Fibroblast of skin of left quadriceps (primary cell): ENCODE measurements around the gene SLC12A7.

Source experiments
- DNase-seq, 2 experiments: peaks; one replicate each; pipeline ENCODE4 v3.0.0-alpha.2; 2013; ENCODE audit warnings: low read depth in 2 of 2

The SLC12A7 gene

DNA sequence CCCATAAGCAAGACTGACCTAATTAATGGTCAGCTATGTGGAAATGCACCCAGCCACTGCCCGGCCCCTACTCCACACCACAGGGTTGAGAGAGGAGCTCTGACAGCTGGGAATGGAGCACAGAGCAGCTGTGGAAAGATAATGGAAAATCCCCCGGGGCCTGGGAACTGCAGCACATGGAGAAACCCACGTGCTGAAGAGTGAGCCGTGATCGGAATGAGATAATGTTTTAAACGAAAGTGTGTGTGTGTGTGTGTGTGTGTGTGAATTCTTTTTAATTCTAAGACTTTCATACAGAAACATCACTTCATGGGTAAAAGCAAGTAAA lies 13.1 kb upstream of the SLC12A7 start:
- no peak for DNase-seq

DNA sequence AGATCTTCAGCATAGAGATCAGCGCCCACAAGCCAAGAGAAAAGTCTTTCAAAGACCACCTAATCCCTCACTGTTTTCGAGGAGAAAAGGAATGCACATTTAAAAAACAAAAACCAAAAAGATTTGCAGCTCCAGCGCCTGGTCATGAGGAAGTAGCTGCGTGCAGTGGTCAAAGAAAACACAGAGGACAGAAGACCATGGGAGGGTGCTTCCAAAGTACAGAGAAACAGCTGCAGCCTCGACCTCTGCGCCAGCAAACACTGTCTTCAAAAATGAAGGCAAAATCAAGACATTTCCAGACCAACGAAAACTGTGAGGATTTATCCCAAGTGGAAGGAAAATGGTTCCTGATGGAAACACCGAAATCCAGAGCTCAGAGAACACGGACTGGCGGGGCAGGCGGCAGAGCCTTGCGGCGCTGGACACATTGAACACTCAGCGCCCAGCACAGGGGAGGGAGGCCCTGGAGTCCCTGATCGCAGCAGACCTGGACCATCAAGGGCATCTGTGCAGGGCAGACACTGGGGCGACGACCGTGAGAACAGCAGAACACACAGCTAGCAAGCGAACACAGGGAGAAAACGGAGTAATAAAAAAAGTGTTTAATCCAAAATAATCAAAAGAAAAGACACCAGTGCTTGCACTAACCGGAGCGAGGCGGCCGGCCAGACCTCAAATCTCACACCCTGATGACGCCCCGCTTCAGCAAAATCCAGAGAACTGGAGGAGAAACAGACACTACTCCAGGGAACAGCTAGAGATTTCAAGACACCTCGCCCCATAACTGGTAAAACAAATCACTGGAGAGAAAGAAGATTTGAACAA lies 12.6 kb upstream of the SLC12A7 start:
- no peak for DNase-seq

DNA sequence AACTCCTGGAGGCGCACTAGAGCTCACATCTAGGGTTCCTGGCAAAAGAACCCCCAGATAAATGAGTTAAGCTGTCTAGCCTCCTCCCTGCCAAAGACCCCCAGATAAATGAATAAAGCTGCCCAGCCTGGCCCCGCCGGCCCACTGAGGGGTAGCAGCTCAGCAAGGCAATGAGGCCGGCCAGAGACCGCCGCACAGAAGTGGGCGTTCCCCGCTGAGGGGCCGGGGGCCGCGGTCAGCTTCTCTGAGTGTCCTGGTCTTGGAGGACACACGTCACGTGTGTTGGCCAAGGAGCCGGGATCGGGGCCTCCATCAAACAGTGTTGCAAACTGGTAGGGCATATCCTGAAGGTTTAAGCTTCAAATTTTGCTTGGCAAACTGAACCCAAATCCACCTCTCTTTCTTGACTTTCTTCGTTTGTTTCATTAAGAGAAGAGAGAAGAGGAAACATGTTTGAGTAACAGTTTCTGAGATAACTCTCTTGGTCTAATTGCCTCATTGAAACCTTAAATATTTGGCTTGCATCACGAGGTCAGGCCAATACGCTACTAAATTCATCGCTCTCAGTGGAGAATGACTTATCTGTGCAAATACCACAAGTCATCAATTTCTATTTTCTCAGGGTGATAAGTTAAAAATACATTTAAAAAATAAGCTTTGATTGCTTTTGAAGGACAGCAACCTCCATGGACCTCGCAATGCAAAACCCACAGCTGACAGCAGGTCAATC lies 11.7 kb upstream of the SLC12A7 start:
- DNase-seq, result no peak

DNA sequence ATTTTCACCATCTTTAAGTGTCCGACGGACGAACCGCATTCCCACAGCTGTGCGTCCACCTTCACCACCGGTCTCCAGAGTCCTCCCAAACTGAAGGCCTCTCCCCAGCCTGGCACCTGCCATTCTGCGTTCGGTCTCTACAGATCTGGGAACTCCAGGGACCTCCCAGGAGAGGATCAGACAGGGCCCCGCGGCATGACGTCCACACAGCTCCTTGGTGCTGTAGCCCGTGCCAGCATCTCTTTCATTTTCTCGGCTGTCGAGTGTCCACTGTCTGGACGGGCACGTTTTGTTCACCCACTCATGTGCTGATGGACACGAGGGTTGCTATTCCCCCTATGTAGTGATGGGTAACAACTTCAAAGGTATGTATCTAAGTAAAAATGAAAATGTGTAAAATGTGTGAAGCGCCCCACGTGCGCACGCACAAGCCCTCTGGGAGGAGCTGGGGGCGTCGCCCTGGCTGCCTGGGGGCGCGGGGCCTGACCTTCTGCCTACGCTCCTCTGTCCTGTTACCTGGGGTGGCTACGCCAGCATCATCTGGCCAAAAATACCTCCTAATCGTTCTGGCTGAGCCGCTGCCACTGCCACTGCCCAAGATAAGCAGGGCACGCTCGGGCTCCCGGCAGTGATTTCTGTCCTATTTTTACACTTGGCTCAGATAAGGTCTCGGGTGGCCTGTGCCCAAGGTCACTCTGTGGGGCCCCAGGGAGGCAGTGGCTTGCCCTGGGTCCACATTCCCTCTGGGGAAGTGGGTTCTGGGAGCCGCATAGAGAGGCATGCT lies 10.8 kb upstream of the SLC12A7 start:
- DNase-seq, result no peak

DNA sequence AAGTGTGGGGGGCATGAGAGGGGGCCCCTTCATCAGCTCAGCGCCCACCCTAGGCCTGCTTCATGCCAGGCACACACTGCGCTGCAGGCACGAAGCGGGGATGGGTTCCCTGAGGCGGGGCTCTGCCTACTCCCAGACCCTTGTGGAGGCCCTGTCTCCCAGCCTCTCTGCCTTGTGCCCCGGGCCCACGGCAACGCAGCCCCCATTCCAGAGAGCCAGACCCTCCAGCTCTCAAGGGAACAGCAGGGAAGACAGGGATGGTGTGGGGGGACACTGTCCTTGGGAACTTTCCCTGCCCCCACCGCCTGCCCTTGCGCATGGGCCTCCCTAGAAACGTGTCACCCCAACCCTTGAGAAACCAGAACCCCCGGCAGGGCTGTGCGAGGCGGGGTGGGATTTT lies 10.0 kb upstream of the SLC12A7 start:
- DNase-seq, result no peak

DNA sequence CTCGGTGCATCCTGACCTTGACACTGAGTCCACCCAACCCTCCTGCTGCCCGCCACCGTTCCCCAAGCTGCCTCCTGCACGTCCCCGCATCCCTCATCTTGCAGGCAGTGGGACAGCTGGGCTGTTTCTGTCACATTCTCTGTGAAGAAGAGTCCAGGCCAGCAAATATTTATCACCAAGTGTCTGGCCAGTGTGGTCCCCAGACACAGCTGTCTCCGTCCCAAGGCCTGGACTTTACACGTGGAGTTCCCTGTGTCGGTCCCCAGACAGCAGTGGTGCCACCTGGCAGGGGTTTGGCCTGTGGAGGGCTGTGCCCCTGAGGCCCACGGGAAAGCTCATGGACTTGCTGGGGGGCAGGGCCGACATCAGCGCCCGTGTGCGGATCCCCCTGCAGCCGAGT lies 9.2 kb upstream of the SLC12A7 start:
- no peak for DNase-seq

DNA sequence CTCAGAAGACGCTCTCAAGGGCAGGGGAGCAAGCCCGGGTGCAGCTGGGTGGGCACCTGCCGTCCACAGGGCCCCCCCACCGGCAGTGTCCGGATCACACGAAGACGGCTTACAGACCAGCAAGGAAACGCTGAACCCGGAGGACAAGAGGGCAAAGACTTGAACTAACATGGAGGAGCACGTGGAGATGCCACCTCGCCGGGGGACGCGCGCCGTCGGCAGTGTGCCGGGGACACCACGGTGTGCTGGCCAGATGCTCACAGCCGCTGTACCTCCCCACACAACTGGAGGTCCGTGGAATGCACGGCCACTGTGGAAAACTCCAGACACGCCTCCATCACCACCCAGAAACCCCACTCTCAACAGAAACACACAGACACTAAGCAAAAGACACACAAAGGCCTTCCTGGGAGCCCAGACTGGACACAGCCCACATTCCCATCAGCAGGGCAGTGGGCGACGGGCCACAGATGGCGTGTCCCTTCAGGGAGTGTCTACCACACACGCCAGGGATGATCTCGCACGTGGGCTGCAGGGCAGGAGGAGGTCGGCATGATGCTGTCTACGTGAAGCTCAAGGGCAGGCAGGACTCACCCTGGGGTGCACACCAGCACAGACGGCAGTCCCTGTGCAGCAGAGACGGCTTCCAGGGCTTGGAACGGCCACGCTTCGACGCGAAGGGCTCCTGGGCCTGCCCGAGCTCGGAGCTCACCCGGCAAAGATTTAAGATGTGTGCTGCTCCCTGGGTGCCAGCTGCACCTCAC lies 8.6 kb upstream of the SLC12A7 start:
- no peak for DNase-seq

DNA sequence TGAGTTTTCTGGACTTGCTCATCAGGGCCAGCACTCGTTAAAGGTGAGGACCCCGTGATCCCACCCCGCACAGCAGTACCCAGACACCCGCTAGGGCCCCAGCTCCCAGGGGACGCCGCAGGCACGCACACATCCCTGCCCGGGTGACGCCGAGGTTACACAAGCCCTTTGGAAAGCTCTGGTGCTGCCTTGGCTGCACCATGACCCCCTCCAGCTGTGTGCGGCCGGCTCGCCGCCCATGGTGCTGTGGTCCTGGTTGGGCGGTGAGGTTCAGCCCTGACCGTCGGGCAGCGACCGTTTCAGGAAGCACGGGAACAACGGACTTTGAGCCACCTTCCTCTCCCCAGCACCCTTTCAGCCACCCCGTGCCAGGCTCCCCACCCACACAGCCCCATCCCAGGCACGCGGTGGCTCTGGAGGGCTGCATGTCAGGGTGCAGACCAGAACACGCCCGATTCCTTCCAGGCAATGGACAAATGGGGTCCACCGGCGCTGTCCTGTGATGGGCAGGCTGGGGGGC lies 7.5 kb upstream of the SLC12A7 start:
- DNase-seq, result no peak

DNA sequence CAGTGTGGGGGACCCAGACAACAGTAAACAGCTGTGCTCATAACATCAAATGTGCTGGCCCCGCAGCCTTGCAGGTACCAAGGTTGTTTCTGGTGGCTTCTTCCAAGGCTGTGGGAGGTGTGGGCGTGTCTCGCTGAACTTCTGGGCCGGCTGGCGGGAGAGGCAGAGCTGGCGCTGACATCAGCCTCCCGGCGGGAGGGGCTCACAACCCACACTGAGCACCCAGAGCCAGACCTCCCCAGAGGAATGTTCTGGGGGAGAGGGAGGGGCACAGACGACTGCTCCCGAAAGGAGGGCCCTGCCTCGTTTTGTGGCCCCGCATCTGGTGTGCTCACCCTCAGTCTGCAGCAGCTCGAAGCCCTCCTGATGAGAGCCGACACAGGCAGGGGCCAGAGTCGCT lies 6.9 kb upstream of the SLC12A7 start:
- DNase-seq, result no peak

DNA sequence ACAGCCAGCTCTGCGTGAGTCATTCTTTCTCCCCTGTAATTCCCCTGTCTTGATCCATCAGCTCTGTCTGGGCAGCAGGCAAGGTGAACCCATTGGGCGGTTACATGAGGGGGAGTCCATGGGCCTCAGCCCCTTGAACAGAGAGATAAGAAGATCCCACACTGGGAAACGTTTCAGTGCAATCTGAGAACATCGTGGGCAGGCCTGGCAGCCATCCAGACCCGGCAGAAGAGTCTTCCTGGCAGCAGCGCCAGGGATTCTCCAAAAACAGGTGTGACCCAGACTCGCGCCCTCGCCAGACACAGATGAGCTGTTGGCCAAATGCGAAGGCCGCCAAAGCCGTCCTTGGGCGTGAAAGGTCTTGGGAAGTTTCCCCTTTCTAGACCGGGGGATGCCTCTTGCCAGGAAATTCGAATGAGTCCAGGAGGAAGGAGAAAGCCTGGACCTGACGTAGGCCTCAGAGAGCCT lies 6.4 kb upstream of the SLC12A7 start:
- DNase-seq, result no peak

DNA sequence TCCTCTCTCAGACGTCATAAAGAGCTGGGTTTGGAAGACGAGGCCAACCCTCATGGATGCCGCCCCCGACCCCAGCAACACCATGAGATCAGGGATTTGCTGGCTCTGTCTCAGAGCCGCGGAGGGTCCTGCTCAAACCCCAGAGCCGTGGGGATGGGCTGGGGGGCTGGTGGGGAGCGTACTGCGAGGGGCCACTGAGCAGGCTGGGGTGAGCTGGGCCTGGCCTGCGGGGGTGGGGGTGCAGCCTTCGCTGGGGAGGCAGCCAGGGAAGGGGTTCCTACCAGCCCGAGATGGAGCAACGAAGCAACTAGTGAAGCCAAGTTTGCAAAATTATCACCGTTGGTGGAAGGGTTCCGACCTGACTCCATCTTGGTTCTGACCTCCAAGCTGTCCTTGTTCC lies 5.1 kb upstream of the SLC12A7 start:
- no peak for DNase-seq

DNA sequence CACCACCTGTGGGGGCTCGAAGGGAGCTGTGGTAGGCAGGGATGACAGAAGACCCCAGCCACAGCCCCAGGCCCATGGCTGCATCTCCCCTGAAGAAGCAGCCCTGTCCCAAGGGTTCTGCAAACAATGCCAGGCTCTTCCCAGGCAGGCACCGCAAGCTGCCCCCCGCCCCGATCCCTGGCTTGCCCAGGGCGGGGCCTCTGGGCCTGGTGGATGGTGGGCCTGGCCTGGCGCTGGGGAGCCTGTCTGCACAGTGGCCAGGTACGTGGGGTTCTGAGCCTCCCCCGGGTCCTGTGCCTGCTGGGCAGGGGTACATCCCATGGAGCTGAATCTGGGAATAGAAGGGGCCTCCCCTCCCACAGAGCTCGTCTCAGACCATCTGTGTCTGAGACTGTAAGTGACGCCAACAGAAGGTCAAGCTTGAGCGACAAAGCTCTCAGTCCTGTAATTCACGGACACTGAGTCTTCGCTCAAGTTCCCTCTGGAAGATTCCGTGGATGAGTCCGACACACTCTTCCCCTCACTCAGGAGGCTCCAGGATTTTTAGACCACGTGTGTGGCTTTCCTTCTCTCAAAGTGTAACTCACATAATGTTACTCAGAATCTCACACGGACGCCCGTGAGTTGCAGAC lies 4.4 kb upstream of the SLC12A7 start:
- no peak for DNase-seq

DNA sequence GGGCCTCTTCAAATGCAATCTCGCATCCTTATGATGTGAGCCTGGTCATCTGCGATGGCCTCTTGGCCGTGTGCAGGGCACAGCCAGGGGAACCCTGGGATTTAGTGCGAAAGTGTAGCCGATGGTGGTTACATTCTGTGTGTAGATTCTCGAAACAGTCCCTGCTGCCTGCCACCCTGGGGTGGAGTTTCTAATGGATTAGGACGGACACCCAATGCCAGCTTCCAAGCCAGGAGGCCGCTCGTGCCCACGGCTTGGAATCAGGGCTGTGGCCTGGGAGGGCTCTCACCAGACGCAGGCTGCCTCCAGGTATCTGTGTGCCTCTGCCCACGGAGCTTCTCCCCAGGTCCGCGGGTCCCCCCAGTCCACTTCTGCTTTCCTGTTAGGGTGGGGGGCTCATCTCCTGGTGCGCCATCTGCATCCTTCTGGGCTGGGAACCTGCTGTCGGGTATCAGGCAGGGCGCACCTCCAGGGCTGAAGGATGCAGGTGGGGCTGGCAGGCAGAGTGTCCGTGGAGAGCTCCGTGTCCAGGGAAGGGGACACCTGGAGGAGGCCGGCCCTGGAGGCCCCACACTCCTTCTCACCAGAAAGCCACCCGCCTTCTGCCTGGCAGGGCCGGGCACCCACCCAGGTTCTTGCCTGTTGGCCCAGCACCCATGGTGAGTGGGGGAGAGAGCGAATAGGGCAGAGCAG lies 3.4 kb upstream of the SLC12A7 start:
- no peak for DNase-seq

DNA sequence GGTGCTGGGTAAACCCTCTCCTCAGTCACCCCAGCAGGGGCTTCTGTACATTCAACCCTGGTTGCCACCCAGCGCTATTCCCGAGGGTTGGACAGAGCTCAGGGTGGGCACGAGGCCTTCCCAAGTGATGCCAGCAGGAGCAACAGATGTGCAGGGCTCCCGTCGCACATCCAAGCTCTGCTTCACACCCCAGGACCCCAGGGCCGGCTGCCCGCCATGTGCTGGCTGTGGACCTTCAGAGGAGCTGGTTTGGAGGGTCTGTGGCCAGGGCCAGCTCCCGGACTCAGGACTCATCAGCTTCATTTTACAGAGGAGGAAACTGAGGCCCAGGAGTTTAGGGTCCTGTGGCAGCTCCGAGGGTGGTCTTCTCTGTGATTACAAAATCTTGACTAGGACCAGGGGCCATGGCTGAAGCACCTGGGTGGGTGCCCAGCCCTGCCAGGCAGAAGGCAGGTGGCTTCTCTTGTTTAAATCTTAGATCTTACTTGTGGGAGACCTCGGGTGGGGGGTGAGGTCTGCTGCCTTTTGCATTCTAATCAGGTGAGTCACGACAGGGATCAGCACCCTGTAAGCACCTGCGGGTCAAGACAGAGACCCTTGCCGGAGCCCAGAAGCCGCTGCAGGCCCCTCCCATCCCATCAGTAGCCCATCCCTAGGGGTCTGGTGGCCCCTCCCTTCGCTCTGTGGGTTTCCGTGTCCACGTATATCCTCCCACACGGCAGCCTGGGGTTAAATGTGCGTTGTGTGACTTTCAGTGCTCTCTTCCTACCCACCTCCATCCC lies 2.1 kb upstream of the SLC12A7 start:
- no peak for DNase-seq

DNA sequence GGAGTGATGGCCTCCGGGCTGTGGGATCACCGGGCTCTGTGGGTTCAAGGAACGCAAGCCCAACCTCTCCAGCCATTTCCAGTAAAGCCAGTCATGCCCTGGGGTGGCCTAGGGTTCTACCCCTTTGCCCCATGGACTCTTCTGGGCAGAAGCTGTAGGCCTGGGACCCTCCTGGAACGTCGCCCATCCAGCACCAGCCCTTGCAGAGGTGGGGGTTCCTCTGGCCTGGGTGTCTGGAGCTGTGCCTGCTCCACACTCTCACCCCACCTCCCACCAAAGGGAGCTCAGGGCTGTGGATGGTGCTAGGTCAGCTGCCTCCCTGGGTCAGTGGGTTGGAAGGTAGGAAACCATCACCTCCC lies 1.4 kb upstream of the SLC12A7 start:
- DNase-seq, result no peak

DNA sequence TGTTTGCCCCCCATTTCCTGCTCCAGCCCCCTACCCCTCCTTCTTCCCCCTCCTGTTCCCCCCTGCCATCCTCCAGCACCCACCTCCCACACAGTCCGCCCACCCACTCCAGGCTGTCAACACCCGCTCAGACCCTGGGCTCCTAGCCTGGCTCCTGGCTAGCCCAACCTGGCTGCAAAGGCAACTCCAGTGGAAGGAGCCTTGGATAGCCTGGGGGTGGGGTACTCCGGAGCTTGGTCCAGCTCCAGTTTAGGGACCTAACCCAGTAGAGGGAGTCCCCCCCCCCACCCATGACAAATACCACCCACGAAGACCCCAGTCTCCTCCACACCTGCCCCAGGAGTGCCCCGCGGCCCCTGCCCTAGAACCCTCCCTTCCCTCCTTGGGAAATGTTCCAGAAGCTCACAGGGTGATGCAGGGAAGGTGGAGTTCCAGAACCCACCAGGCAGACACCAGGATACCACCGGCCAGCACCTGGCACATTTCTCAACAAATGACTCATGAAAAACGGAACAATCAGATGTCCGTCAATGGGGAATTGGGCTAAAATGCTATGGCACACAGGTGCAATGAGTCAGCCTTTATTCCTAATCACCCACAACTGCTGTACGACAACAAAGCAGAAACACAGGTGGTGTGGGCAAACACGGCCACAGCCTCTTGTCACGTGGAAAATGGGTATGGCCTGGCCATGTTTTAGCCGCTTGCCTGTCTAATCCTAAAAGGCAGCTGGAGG lies 901 bp upstream of the SLC12A7 start:
- DNase-seq, result no peak

DNA sequence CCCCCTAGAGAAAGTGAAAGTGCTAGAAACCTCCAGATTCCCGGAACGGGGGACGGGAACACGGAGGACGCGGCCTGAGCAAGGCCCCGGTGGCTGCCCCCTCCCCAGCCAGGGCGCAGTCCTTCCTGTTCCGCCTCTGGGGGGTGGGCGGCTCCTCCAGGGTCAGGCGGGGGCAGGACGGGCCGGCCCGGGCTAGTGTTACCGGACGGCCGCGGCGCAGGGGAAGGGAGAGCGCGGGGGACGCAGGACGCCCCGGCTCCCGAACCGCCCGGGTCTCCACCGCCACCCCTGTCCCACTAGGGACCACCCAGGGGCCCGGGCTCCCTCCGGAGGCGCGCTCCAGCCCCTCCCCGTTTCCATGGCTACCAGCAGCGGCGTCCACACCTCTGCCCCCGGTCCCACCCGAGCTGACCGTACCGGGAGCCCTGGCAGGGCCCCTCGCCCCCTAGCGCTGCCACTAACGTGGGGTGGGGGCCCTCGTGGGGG lies 579 bp downstream of the SLC12A7 start:
- DNase-seq, result no peak

DNA sequence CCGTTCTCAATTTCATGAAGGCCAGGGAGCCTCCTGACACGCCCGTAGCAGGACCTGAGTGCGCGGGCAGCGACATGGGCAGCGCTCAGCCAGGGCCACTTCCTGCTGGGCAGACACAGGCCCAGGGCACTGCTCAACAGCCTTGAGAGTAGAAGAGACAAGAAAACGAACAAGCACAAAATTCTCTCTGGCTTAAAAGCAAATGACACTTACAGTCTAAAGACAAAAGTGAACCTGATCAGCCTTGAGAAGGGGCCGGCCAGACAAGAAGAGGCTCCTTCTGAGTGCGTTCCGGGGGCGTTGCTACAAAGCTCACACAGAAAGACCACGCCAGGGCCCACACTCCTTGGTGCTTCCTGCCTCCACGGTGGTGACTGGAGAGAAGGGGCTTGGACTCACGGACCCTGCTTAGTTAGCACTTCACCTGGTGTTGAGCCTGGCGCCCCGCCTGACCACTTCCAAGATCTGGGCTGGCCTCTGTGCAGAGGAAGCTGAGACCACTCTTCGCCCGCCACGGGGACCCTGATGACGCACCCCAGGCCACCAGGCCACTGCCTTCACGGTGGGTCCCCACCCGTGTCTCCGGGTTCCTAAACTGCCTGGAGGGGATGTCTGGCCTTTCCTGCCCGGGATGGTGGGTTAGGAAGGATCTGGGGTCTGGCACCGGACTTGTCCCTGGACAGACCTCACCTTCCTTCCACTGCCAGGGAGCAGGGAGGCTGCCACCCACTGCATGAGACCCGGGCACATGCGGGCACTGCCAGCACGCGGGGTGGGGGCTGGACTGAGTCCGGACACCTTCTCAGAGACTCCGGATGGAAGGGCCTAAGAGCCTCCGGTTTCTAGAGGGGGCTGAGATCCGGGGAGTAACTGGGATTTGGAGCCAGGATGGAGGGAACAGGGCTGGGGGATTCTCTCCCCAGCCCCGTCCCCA lies 1.3 kb downstream of the SLC12A7 start:
- no peak for DNase-seq
